ENCODE measurements around the gene XIRP2. TPM values are rescaled to one million over a fixed set of nuclear protein-coding genes. Genes with fewer than 3 reads are reported as not detected.

Gene XIRP2
- total and polyA plus RNA-seq, 4 donors: under 0.01 to 0.14 (median 0.01) TPM; not detected in 1

DNA sequence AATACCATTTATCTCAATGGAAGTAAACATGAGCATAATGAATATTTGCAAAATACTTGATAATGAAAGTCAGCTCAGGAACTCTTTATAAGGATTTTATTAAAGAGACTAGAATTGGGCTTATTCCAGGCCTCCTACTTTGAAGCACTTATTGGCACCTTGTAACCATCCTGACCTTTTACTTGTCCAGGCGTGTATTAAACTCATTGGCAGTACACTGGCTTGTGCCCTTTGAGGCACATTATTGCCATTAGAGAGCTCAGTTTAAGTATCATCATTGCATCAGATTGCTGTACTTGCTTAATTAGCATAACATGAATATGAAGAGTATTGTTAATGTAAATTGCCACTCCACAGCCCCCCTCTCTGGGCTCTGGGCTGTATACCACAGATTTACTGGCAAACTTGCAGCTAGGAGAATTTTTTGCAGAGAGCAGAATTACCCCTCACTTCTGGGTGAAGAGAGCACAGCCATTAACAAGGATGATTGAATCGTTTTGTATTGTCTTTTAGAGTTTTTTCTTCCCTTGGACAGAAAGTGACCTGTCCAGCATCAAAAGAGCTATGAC, 72.5 kb downstream of the XIRP2 start:
- Histone ChIP-seq H3K9ac (ENCODE audit: low read depth in 1 of 2, low read length in 2 of 2) (no peak overlapping the region), H3K27ac (ENCODE audit: low read depth in 1 of 2, low read length in 2 of 2) (no peak overlapping the region), H3K9me3 (ENCODE audit: control insufficient read depth in 4 of 4, low read length in 3 of 4) (no peaks in the 10 kb centered on the region), H3K27me3 (ENCODE audit: control insufficient read depth in 4 of 4, insufficient read depth in 4 of 4, low read length in 3 of 4) (no peaks in the 10 kb centered on the region), H3K4me1 (ENCODE audit: control insufficient read depth in 4 of 4, insufficient read depth in 4 of 4, low read length in 3 of 4) (no peaks in the 10 kb centered on the region), H3K4me3 (ENCODE audit: low read depth in 1 of 3, low read length in 3 of 3) (no peak overlapping the region), H3K36me3 (ENCODE audit: control insufficient read depth in 4 of 4, insufficient read depth in 3 of 4, low read depth in 1 of 4, low read length in 3 of 4) (no peaks in the 10 kb centered on the region)
- 61% methylated on average over 2 of the region's 2 CpGs for WGBS
- TF ChIP-seq EGR1 (IDR thresholded peaks at IDR 0.05; ENCODE audit: low read depth in 2 of 2): no peak
- no peak for TF ChIP-seq FOXA2 (IDR thresholded peaks at IDR 0.05)
- no peak for TF ChIP-seq RXRA (IDR thresholded peaks at IDR 0.05)
- no peak for TF ChIP-seq MAX (IDR thresholded peaks at IDR 0.05)
- no peak for TF ChIP-seq RAD21 (IDR thresholded peaks at IDR 0.05)
- TF ChIP-seq REST (IDR thresholded peaks at IDR 0.05): no peak
- TF ChIP-seq JUND (IDR thresholded peaks at IDR 0.05): no peak
- no peak for TF ChIP-seq NR2F2 (IDR thresholded peaks at IDR 0.05)
- no peak for TF ChIP-seq ZBTB33 (IDR thresholded peaks at IDR 0.05)
- no peak for TF ChIP-seq SP1 (IDR thresholded peaks at IDR 0.05)
- no peak for TF ChIP-seq TAF1 (conservative IDR thresholded peaks at IDR 0.05)
- no peak for TF ChIP-seq HNF4A (conservative IDR thresholded peaks at IDR 0.05)
- TF ChIP-seq ATF3 (IDR thresholded peaks at IDR 0.05): no peak
- no peak for TF ChIP-seq GABPA (IDR thresholded peaks at IDR 0.05 in 1 of 2, conservative IDR thresholded peaks at IDR 0.05 in 1 of 2)
- no peak for DNase-seq (ENCODE audit: low spot score)

DNA sequence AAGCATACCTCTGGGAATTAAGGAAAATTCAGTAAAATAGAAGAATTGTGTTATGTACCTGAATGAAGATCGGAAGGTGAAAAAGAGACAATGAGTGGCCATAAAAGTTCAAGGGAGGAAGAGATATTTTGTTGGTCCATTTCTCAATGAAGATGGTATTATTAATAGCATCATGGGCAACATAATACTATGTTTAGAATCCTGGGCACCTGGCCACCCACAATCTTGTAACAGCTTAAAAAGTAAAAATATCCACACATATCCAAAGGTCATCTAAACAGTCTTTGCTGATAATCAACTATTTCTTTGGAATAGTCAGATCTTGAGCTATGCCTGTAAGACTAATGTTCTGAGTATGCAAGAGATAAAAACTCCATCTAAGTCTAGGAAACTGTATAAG, 73.7 kb downstream of the XIRP2 start:
- H3K9ac ChIP-seq (ENCODE audit: low read depth in 1 of 2, low read length in 2 of 2): no peak overlapping the region
- no peak overlapping the region for H3K27ac ChIP-seq (ENCODE audit: low read depth in 1 of 2, low read length in 2 of 2)
- H3K36me3 ChIP-seq (ENCODE audit: control insufficient read depth in 4 of 4, insufficient read depth in 3 of 4, low read depth in 1 of 4, low read length in 3 of 4): no peaks in the 10 kb centered on the region
- 86% methylated on average over 1 of the region's 1 CpG for WGBS
- H3K4me3 ChIP-seq (ENCODE audit: low read depth in 1 of 3, low read length in 3 of 3): no peak overlapping the region
- no peak for DNase-seq (ENCODE audit: low spot score)
- no peaks in the 10 kb centered on the region for H3K9me3 ChIP-seq (ENCODE audit: control insufficient read depth in 4 of 4, low read length in 3 of 4)
- no peaks in the 10 kb centered on the region for H3K27me3 ChIP-seq (ENCODE audit: control insufficient read depth in 4 of 4, insufficient read depth in 4 of 4, low read length in 3 of 4)
- no peaks in the 10 kb centered on the region for H3K4me1 ChIP-seq (ENCODE audit: control insufficient read depth in 4 of 4, insufficient read depth in 4 of 4, low read length in 3 of 4)
- no peak for TF ChIP-seq RAD21 (IDR thresholded peaks at IDR 0.05)
- TF ChIP-seq REST (IDR thresholded peaks at IDR 0.05): no peak
- no peak for TF ChIP-seq FOXA1 (IDR thresholded peaks at IDR 0.05)
- no peak for TF ChIP-seq EGR1 (IDR thresholded peaks at IDR 0.05; ENCODE audit: low read depth in 2 of 2)
- TF ChIP-seq FOXA2 (IDR thresholded peaks at IDR 0.05): no peak
- TF ChIP-seq YY1 (IDR thresholded peaks at IDR 0.05): no peak
- TF ChIP-seq ATF3 (IDR thresholded peaks at IDR 0.05): no peak
- no peak for TF ChIP-seq NR2F2 (IDR thresholded peaks at IDR 0.05)
- no peak for TF ChIP-seq JUND (IDR thresholded peaks at IDR 0.05)
- TF ChIP-seq, protein P1, sequence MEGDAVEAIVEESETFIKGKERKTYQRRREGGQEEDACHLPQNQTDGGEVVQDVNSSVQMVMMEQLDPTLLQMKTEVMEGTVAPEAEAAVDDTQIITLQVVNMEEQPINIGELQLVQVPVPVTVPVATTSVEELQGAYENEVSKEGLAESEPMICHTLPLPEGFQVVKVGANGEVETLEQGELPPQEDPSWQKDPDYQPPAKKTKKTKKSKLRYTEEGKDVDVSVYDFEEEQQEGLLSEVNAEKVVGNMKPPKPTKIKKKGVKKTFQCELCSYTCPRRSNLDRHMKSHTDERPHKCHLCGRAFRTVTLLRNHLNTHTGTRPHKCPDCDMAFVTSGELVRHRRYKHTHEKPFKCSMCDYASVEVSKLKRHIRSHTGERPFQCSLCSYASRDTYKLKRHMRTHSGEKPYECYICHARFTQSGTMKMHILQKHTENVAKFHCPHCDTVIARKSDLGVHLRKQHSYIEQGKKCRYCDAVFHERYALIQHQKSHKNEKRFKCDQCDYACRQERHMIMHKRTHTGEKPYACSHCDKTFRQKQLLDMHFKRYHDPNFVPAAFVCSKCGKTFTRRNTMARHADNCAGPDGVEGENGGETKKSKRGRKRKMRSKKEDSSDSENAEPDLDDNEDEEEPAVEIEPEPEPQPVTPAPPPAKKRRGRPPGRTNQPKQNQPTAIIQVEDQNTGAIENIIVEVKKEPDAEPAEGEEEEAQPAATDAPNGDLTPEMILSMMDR (IDR thresholded peaks at IDR 0.05; ENCODE audit: low read depth, low read length, missing input control): no peak
- TF ChIP-seq HNF4G (IDR thresholded peaks at IDR 0.05): no peak
- TF ChIP-seq TAF1 (conservative IDR thresholded peaks at IDR 0.05): no peak
- TF ChIP-seq SP1 (IDR thresholded peaks at IDR 0.05): no peak

Data from liver (tissue), 9 donors.